Measurements from ENCODE around the gene ARHGAP8. TPM values are rescaled to one million over a fixed set of nuclear protein-coding genes. Genes with fewer than 3 reads are reported as not detected.

The ARHGAP8 gene
- total and polyA plus RNA-seq, 2 experiments from 2014 or later = 24.0 to 50.4 TPM

DNA sequence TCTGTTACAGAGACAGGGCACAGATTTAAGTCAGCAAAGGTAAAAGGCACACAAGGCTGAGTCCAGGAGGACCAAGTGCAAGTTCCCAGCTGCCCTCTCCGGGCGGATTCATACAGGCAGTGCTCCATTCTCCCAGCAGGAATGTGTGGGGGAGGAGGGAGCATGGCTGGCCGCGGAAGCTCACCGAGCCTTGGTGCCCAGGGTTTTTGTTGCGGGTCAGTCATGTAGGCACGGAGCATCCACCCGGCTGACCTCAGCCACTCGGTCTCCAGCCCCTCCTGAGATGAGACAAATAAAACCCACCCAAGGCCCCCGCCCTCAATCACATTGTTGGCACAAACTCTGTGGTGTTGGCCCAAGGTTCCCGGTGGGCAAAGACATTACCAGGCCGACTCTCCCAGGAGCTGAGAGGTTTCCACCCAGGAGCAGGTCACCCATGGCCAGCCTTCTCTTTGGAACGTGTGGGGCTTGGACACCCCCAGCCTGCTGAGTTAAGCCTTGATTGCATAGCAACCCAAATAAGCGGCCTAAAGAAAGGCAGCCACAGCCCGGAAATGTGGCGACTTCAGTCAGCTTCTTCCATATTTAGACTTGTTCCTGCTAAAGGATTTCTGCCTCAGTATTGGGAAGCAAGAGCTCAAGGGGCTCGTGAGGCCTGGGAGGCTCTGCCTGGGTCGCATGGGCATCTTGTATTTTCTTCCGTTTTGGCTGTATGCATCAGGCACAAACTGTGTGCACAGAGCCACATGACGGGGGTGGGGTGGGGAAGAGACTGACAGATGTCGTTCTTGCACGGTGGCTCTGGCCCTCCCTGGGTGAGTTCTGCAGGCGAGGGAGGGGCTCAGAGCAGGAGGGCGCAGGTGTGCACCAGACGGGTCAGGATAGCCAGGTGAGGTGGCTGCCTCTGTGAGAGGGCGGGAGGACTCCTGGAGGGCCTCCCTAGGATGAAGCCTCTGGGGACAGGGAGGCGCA, 63.0 kb downstream of the ARHGAP8 start:
- TF ChIP-seq CTCF (IDR thresholded peaks at IDR 0.05; ENCODE audit: poor library complexity) (no peak), EZH2 (IDR thresholded peaks at IDR 0.05; ENCODE audit: borderline replicate concordance) (no peak)
- Histone ChIP-seq H3K79me2 (no peaks in the 10 kb centered on the region), H3K4me3 (no peak overlapping the region), H3K4me2 (no peak overlapping the region), H3K36me3 (replicated peaks; ENCODE audit: insufficient read depth, low read depth) (no peaks in the 10 kb centered on the region), H3K9me2 (replicated peaks; ENCODE audit: insufficient read depth) (no peaks in the 10 kb centered on the region), H3K4me1 (ENCODE audit: insufficient read depth) (no peaks in the 10 kb centered on the region), H2AFZ (no peak overlapping the region), H3K27me3 (no peaks in the 10 kb centered on the region), H4K20me1 (ENCODE audit: insufficient read depth, poor library complexity, severe bottlenecking) (no peaks in the 10 kb centered on the region), H3K9me3 (ENCODE audit: low read depth) (no peaks in the 10 kb centered on the region), H3K27ac (no peak overlapping the region)
- no peak for DNase-seq (ENCODE audit: low spot score)
- 91% methylated on average over 26 of the region's 27 CpGs for WGBS (ENCODE audit: low lambda C conversion rate, missing lambda C conversion rate)

GRCh38 chr22:44816141-44816540, 63.8 kb downstream of the ARHGAP8 start:
- no peaks in the 10 kb centered on the region for H3K9me3 ChIP-seq (ENCODE audit: low read depth)
- no peaks in the 10 kb centered on the region for H4K20me1 ChIP-seq (ENCODE audit: insufficient read depth, poor library complexity, severe bottlenecking)
- H3K36me3 ChIP-seq (replicated peaks; ENCODE audit: insufficient read depth, low read depth) = no peaks in the 10 kb centered on the region
- DNase-seq (ENCODE audit: low spot score) = no peak
- no peak for TF ChIP-seq CTCF (IDR thresholded peaks at IDR 0.05; ENCODE audit: poor library complexity)
- no peaks in the 10 kb centered on the region for H3K79me2 ChIP-seq
- H2AFZ ChIP-seq = no peak overlapping the region
- H3K4me1 ChIP-seq (ENCODE audit: insufficient read depth) = no peaks in the 10 kb centered on the region
- no peak overlapping the region for H3K4me3 ChIP-seq
- no peaks in the 10 kb centered on the region for H3K9me2 ChIP-seq (replicated peaks; ENCODE audit: insufficient read depth)
- 75% methylated on average over 9 of the region's 11 CpGs for WGBS (ENCODE audit: low lambda C conversion rate, missing lambda C conversion rate)
- no peak overlapping the region for H3K4me2 ChIP-seq
- H3K27ac ChIP-seq = no peak overlapping the region
- no peaks in the 10 kb centered on the region for H3K27me3 ChIP-seq

- no peaks in the 10 kb centered on the region for H4K20me1 ChIP-seq (ENCODE audit: insufficient read depth, poor library complexity, severe bottlenecking)
- no peak overlapping the region for H3K27ac ChIP-seq
- H2AFZ ChIP-seq = no peak overlapping the region
- no peaks in the 10 kb centered on the region for H3K27me3 ChIP-seq
- no peaks in the 10 kb centered on the region for H3K9me3 ChIP-seq (ENCODE audit: low read depth)
- H3K9me2 ChIP-seq (replicated peaks; ENCODE audit: insufficient read depth) = no peaks in the 10 kb centered on the region
- no peak overlapping the region for H3K4me2 ChIP-seq
- DNase-seq (ENCODE audit: low spot score) = no peak
- H3K4me1 ChIP-seq (ENCODE audit: insufficient read depth) = no peaks in the 10 kb centered on the region
- TF ChIP-seq EZH2phosphoT487 (IDR thresholded peaks at IDR 0.05; ENCODE audit: low read depth, severe bottlenecking, unreplicated experiment) (no peak), EZH2 (IDR thresholded peaks at IDR 0.05; ENCODE audit: borderline replicate concordance) (no peak), CTCF (IDR thresholded peaks at IDR 0.05; ENCODE audit: poor library complexity) (no peak)
- no peaks in the 10 kb centered on the region for H3K79me2 ChIP-seq
- H3K4me3 ChIP-seq = no peak overlapping the region
- 97% methylated on average over 5 of the region's 5 CpGs for WGBS (ENCODE audit: low lambda C conversion rate, missing lambda C conversion rate)
- no peaks in the 10 kb centered on the region for H3K36me3 ChIP-seq (replicated peaks; ENCODE audit: insufficient read depth, low read depth)
Measured at GRCh38 chr22:44818727-44819126, 66.4 kb downstream of the ARHGAP8 start.

All from hepatocyte (in vitro differentiated cells).